Measurements from ENCODE around the gene TMCC3. TPM values are rescaled to one million over a fixed set of nuclear protein-coding genes. Genes with fewer than 3 reads are reported as not detected.

Gene TMCC3
- total and polyA plus RNA-seq, 7 donors, result 10.6 to 61.6 (median 21.2) TPM

- H3K4me1 ChIP-seq, result no peaks in the 10 kb centered on the region
- TF ChIP-seq, protein P1, sequence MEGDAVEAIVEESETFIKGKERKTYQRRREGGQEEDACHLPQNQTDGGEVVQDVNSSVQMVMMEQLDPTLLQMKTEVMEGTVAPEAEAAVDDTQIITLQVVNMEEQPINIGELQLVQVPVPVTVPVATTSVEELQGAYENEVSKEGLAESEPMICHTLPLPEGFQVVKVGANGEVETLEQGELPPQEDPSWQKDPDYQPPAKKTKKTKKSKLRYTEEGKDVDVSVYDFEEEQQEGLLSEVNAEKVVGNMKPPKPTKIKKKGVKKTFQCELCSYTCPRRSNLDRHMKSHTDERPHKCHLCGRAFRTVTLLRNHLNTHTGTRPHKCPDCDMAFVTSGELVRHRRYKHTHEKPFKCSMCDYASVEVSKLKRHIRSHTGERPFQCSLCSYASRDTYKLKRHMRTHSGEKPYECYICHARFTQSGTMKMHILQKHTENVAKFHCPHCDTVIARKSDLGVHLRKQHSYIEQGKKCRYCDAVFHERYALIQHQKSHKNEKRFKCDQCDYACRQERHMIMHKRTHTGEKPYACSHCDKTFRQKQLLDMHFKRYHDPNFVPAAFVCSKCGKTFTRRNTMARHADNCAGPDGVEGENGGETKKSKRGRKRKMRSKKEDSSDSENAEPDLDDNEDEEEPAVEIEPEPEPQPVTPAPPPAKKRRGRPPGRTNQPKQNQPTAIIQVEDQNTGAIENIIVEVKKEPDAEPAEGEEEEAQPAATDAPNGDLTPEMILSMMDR (IDR thresholded peaks at IDR 0.05), result no peak
- WGBS, 3 donors, result 69 to 85% (median 77%) methylated on average over 10 to 11 of the region's 11 CpGs
- intact Hi-C loops (cut with DNase I), result no loop called here
- no peak overlapping the region for H3K27ac ChIP-seq
- H3K4me3 ChIP-seq, result no peak overlapping the region
- H3K9me3 ChIP-seq, result no peaks in the 10 kb centered on the region
- ATAC-seq (no peak), DNase-seq (no peak)
- H3K36me3 ChIP-seq (ENCODE audit: insufficient read depth in 1 of 2, low read depth in 1 of 2), result no peaks in the 10 kb centered on the region
- H3K27me3 ChIP-seq (ENCODE audit: insufficient read depth in 3 of 3, low read length in 2 of 3), result no peaks in the 10 kb centered on the region
These were observed 114.1 kb downstream of the TMCC3 start for GRCh38 chr12:94536040-94536965.

DNA sequence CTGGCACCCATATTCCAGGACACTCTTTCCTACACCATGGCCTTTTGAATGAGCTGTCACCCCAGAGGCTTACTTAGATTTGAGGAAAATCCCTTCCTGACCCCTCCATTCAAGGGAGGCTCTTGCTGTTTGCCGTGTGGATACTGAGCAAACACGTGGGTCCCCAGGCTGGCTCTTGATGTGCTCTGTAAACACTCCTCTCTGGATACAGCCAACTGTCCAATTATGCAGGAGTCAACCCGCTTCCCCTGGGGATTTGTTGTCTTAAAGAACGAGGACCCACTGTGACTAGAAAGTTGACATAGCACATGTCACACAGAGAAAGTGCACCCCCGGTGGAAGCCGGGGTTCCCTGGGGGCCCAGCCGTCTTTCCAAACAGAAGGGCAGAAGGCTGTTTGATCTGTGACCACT lies 114.8 kb downstream of the TMCC3 start:
- DNase-seq (no peak), ATAC-seq (no peak)
- Histone ChIP-seq H3K4me3 (no peak overlapping the region), H3K36me3 (ENCODE audit: insufficient read depth in 1 of 2, low read depth in 1 of 2) (no peaks in the 10 kb centered on the region), H3K27me3 (ENCODE audit: insufficient read depth in 3 of 3, low read length in 2 of 3) (no peaks in the 10 kb centered on the region), H3K9me3 (no peaks in the 10 kb centered on the region), H3K27ac (no peak overlapping the region), H3K4me1 (no peaks in the 10 kb centered on the region)
- WGBS, 3 donors, result 48 to 56% (median 50%) methylated on average over 7 of the region's 7 CpGs
- intact Hi-C loops (cut with DNase I), result no loop called here
- TF ChIP-seq, protein P1 (IDR thresholded peaks at IDR 0.05), result no peak

DNA sequence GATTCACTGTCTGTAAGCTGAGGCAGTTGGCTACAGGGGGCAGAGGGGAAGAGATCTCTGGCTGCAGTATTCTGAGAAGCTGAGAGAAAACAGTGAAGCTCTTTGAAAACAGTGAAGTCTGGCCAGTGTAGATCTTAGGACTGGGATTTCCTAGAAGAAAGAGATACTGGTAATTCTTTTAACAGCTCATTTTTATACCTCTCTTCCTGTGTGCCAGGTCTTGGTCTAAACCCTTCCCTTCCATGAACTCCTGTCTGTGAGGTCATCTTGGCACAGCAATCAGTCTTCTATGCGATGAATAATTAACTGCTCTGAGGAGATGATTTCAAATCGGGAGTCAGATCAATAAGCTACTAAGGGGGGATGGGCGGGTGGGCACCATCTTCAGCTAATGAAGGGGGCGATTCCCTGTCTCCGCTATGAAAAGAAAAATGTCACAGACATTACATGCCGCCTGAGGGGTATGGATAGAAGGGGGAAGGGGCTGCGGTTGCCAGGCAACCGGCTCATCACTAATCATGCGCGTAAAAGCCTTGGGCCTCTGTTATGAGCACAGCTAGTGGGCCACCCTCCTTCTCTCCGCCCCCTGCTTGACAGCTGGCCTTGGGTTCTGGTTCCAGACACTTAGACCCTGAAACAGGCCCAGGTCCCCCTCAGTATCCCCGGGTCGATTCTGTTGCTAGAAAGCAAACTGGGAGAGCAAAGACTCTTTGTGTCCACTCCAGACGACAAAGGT lies 115.4 kb downstream of the TMCC3 start:
- TF ChIP-seq, protein P1 (IDR thresholded peaks at IDR 0.05), result no peak
- Histone ChIP-seq H3K36me3 (ENCODE audit: insufficient read depth in 1 of 2, low read depth in 1 of 2) (no peaks in the 10 kb centered on the region), H3K27ac (no peak overlapping the region), H3K4me3 (no peak overlapping the region), H3K9me3 (no peaks in the 10 kb centered on the region), H3K27me3 (ENCODE audit: insufficient read depth in 3 of 3, low read length in 2 of 3) (no peaks in the 10 kb centered on the region), H3K4me1 (no peaks in the 10 kb centered on the region)
- no peak for ATAC-seq
- 72 to 83% (median 81%) methylated on average over 14 of the region's 14 CpGs for WGBS, 3 donors
- intact Hi-C loops (cut with DNase I), result loop anchor here (5.0 kb wide), 3 partner anchors 203 to 398 kb away; partner anchors contain the start of gene PLXNC1 (in 1 of the 2)
- DNase-seq, result no peak

DNA sequence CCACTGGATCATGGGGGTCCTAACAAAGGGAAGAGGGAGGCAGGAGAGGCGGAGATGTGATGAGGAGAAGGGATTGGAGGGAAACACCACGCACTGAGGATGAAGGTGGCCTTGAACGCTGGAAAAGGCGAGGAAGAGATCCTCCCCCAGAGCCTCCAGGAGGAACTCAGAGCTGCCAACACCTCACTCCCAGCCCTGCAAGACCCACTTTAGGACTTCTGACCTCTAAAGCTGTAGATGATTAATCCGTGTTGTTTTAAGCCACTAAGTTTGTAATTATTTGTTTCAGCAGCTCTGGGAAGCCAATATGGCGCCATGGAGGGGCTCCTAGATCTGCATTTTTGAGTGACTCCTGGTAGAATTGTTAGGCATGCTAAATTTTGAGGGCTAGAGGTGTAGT lies 116.1 kb downstream of the TMCC3 start:
- H3K27ac ChIP-seq, result no peak overlapping the region
- no peaks in the 10 kb centered on the region for H3K4me1 ChIP-seq
- no peaks in the 10 kb centered on the region for H3K9me3 ChIP-seq
- DNase-seq (no peak), ATAC-seq (no peak)
- H3K36me3 ChIP-seq (ENCODE audit: insufficient read depth in 1 of 2, low read depth in 1 of 2), result no peaks in the 10 kb centered on the region
- no peak overlapping the region for H3K4me3 ChIP-seq
- intact Hi-C loops (cut with DNase I), result loop anchor here (5.0 kb wide), 3 partner anchors 202 to 397 kb away; partner anchors contain the start of gene PLXNC1 (in 1 of the 2)
- H3K27me3 ChIP-seq (ENCODE audit: insufficient read depth in 3 of 3, low read length in 2 of 3), result no peaks in the 10 kb centered on the region
- WGBS, 3 donors, result 92 to 94% (median 93%) methylated on average over 6 of the region's 6 CpGs
- TF ChIP-seq, protein P1 (IDR thresholded peaks at IDR 0.05), result no peak
